AG10803 (cell line): ENCODE data around the gene SLC24A1.

Source experiments
- DNase-seq: peaks from one replicate; pipeline ENCODE4 v3.0.0; 2010; ENCODE audit warnings: low read depth
- H3K4me3 ChIP-seq: 2 replicates; pipeline ENCODE4 v1.5.1; 2011; ENCODE audit warnings: mild to moderate bottlenecking, low read length, control low read depth
- TF ChIP-seq, protein P1 (sequence below): conservative IDR thresholded peaks from 2 replicates; pipeline ENCODE4 v1.5.1; 2011; ENCODE audit warnings: mild to moderate bottlenecking, low read length, control low read depth, inconsistent platforms

SLC24A1 gene

DNA sequence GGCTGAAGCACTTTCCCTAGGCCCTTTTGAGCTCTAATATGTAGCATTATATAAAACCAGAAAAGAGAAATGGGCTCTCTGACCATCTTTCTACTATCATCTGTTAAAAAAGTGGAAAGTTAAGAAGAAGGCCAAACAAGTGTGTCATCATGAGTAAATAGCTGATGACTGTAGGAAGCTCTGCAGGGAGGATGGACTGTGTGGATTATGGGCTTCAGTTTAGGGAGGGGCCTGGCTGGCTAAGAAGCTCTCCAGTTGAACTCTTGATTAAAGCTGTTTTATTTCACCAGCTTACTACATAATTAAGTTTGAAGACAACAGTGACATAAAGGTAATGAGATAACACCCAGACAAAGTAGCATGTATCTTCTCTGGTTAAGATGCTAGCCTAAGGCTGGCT lies 41.5 kb upstream of the SLC24A1 start:
- no peak overlapping the region for H3K4me3 ChIP-seq
- TF ChIP-seq, protein P1, sequence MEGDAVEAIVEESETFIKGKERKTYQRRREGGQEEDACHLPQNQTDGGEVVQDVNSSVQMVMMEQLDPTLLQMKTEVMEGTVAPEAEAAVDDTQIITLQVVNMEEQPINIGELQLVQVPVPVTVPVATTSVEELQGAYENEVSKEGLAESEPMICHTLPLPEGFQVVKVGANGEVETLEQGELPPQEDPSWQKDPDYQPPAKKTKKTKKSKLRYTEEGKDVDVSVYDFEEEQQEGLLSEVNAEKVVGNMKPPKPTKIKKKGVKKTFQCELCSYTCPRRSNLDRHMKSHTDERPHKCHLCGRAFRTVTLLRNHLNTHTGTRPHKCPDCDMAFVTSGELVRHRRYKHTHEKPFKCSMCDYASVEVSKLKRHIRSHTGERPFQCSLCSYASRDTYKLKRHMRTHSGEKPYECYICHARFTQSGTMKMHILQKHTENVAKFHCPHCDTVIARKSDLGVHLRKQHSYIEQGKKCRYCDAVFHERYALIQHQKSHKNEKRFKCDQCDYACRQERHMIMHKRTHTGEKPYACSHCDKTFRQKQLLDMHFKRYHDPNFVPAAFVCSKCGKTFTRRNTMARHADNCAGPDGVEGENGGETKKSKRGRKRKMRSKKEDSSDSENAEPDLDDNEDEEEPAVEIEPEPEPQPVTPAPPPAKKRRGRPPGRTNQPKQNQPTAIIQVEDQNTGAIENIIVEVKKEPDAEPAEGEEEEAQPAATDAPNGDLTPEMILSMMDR, result no peak
- peak; percentile 67 for DNase-seq

DNA sequence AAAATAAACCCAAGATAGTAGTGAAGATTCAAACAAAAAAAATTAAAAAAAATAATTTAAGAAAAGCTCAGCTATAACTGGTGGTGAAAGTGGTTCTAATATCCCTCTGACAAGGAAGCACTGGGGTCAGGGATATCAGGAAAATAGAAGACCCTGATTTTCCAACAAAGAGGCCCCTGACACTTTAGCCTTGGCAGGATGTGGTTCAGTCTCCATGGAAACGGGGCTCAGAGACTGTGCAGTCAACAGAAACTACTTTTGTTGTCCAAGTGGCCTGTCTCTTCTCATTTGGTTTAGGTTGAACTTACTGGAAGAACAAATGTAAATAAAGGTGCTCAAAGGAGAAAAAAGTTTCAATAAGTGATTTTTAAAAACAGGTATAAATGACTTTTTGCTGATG lies 38.0 kb upstream of the SLC24A1 start:
- TF ChIP-seq, protein P1, result no peak
- no peak overlapping the region for H3K4me3 ChIP-seq
- peak; percentile 43 for DNase-seq

DNA sequence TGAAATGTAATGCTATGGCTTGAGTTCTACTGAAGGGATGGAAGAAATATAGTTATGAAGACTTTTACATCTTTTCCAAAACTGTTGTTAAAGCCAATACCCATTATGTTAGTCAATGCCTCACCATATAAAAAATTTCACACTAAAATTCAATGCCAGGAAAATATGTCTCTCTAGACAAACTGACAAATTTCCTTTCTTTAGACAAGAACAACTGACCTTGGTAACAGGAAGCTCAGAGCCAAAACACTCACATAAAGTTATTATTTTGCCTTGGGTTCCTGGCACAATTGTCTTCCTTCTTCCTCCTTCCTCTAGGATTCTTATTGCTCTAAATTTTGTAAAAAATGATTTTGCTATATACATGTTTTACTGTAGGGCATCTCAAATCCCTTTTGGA lies 37.5 kb upstream of the SLC24A1 start:
- no peak for DNase-seq
- no peak overlapping the region for H3K4me3 ChIP-seq
- TF ChIP-seq, protein P1, result no peak

DNA sequence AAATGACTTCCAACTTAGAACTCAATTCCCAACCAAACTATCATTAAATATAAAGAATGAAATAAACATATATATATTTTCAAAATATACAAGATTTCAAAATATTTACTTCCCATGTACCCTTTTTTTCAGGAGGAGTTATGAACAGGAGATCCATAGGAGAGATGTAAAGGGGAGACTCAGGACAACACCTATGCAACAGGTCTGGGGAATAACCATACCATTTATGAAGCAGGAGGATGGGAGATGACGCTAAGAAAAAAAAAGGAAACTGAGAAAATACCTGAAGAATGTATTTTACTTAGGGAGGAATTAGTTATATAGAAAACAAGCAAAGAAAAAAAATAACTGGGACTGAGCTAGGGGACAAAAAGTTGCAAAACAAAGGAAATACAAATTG lies 34.6 kb upstream of the SLC24A1 start:
- DNase-seq, result no peak
- no peak overlapping the region for H3K4me3 ChIP-seq
- TF ChIP-seq, protein P1, result no peak

DNA sequence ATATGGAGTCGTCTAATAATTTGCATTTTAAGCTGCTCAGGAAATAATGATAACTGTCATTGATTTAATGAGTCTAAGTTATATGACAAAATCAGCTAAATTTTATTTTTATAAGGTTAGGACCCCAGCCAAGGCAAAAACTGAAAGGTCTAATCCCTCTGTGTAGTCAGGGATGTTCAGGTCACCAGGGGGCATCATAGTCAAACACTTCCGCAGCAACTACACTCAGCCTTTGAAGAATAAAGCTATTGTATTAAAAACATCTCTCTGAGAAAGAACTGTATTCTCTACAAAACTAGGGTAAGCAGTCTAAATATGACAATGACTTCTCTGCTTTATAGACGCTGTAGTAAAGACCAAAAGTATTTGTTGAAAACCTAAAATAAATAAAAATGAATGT lies 25.8 kb upstream of the SLC24A1 start:
- H3K4me3 ChIP-seq, result no peak overlapping the region
- TF ChIP-seq, protein P1, result peak; percentile 32
- DNase-seq, result no peak

DNA sequence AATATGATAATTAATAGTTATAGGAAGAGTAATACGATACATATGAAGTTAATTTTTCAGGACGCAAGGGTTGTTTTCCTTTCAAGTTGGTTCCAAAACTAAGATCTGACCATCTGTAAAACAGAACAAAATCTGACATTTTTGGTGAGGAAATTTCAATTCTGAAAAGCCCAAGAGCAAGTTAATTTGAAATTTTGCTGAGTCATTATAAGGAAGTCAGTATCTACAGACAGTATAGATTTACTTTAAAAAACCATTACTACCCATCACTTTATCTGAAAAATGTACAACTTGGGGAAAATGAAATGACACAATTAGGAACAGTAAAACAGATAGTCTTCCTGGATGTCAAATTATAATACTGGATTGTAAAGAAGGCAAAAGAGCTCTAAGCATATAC lies 23.3 kb upstream of the SLC24A1 start:
- TF ChIP-seq, protein P1, result no peak
- DNase-seq, result no peak
- no peak overlapping the region for H3K4me3 ChIP-seq

DNA sequence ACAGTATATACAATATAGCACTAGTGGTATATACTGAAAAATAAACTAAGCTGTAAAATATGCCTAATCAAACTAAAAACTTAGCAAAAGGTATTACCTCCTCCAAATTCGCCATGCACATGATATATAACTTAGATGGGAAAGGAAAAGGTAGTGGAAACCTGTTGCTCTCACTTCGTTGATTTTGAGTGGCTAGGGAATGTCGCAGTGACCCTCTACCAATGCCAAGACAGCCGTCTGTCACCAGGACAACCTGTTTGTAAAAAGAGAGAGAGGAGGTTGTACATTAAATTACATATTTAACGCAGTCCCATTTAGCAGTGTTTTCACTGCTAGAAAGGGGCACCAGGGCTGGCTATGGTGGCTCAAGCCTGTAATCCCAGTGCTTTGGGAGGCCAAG lies 22.1 kb upstream of the SLC24A1 start:
- H3K4me3 ChIP-seq, result no peak overlapping the region
- TF ChIP-seq, protein P1, result no peak
- no peak for DNase-seq
